Keratinocyte (primary cell): Measurements from ENCODE around the gene OR8B12. TPM values are rescaled to one million over a fixed set of nuclear protein-coding genes. Genes with fewer than 3 reads are reported as not detected.

ENCODE experiments used
- DNase-seq: peaks from one replicate; pipeline ENCODE4 v3.0.0-alpha.2; 2011; ENCODE audit warnings: low read depth, missing footprints, low spot score
- FAIRE-seq: peaks from 2 replicates; lab custom pipeline; 2011; peaks lifted over from hg19 to GRCh38; lab: Jason Lieb, UNC
- H2AFZ ChIP-seq: 2 replicates; pipeline ENCODE4 v1.6.0; 2012; ENCODE audit warnings: low read length, control low read depth, inconsistent platforms; ENCODE audit not compliant: control insufficient read depth
- H3K27ac ChIP-seq: 2 replicates; pipeline ENCODE4 v1.5.1; 2011; ENCODE audit warnings: low read length; ENCODE audit not compliant: control insufficient read depth, insufficient read depth
- H3K27me3 ChIP-seq: 3 replicates; pipeline ENCODE4 v1.6.0; 2011; ENCODE audit warnings: low read length; ENCODE audit not compliant: control insufficient read depth, insufficient read depth; ENCODE audit errors: extremely low read depth
- H3K36me3 ChIP-seq, 2 experiments: 2 replicates in 1 of 2; 3 replicates in 1 of 2; pipeline ENCODE4 v1.5.1; 2011; ENCODE audit warnings: low read length in 2 of 2, mild to moderate bottlenecking in 1 of 2; ENCODE audit not compliant: control insufficient read depth in 2 of 2, insufficient read depth in 2 of 2; ENCODE audit errors: extremely low read depth in 1 of 2
- H3K4me1 ChIP-seq: 3 replicates; pipeline ENCODE4 v1.5.1; 2011; ENCODE audit warnings: low read length; ENCODE audit not compliant: control insufficient read depth, insufficient read depth; ENCODE audit errors: extremely low read depth
- H3K4me2 ChIP-seq: 3 replicates; pipeline ENCODE4 v1.6.0; 2011; ENCODE audit warnings: low read depth, low read length; ENCODE audit not compliant: control insufficient read depth, insufficient read depth; ENCODE audit errors: extremely low read depth
- H3K4me3 ChIP-seq, 3 experiments: fragments of 200-600 bp in 1 of 3; sonication (generic) in 1 of 3; 2 replicates in 2 of 3; 3 replicates in 1 of 3; pipeline ENCODE4 v1.5.1; 2011 to 2016; ENCODE audit warnings: low read length in 3 of 3, mild to moderate bottlenecking in 3 of 3, control low read depth in 2 of 3, inconsistent platforms in 1 of 3, low read depth in 1 of 3, mixed read lengths in 1 of 3, mixed run types in 1 of 3, moderate library complexity in 1 of 3; ENCODE audit not compliant: control insufficient read depth in 2 of 3, insufficient read depth in 2 of 3; ENCODE audit errors: extremely low read depth in 1 of 3
- H3K79me2 ChIP-seq: 2 replicates; pipeline ENCODE4 v1.6.0; 2012; ENCODE audit warnings: low read length; ENCODE audit not compliant: control insufficient read depth, insufficient read depth
- H3K9ac ChIP-seq: 3 replicates; pipeline ENCODE4 v1.6.0; 2011; ENCODE audit warnings: low read length; ENCODE audit not compliant: control insufficient read depth, insufficient read depth; ENCODE audit errors: extremely low read depth
- H3K9me1 ChIP-seq: 3 replicates; pipeline ENCODE4 v1.6.0; 2011; ENCODE audit warnings: low read length; ENCODE audit not compliant: control insufficient read depth, insufficient read depth; ENCODE audit errors: extremely low read depth
- H3K9me3 ChIP-seq: 2 replicates; pipeline ENCODE4 v1.5.1; 2012; ENCODE audit warnings: low read depth, low read length; ENCODE audit not compliant: control insufficient read depth
- H4K20me1 ChIP-seq: 3 replicates; pipeline ENCODE4 v1.6.0; 2011; ENCODE audit warnings: low read length; ENCODE audit not compliant: control insufficient read depth, insufficient read depth; ENCODE audit errors: extremely low read depth
- EZH2 ChIP-seq: IDR thresholded peaks from one replicate; pipeline ENCODE4 v1.6.1; 2012; ENCODE audit warnings: inconsistent platforms, mild to moderate bottlenecking, low read length, moderate library complexity
- dilution Hi-C: fragments of 300-500 bp; cut with MboI; formaldehyde crosslinking; loops from one replicate; pipeline ENCODE4 v1.7.0; 2020; ENCODE audit warnings: low sequenced_read_pairs; ENCODE audit not compliant: extremely low pct_ligation_motif_present
- polyA plus RNA-seq, 5 experiments: library from polyadenylated mRNA; depleted of rRNA in 3 of 5; stranded (reverse) in 3 of 5; stranded (forward) in 1 of 5; unstranded in 1 of 5; fragments of >200 nt; gene quantifications; 1 replicate in 1 of 5; 2 replicates in 3 of 5; 3 replicates in 1 of 5; pipeline versions ENCODE4 v1.2.1 to v1.2.3, GENCODE V29; 2011 to 2012; ENCODE audit warnings: missing spikeins in 2 of 5, low read depth in 1 of 5, low replicate concordance in 1 of 5
- TF ChIP-seq, protein P1 (sequence below), 3 experiments: IDR thresholded peaks in 1 of 3; conservative IDR thresholded peaks in 1 of 3; optimal IDR thresholded peaks in 1 of 3; 2 replicates in 2 of 3; 3 replicates in 1 of 3; pipeline versions ENCODE3 to v1.5.1; 2011; ENCODE audit warnings: low read length in 3 of 3, mild to moderate bottlenecking in 3 of 3, moderate library complexity in 2 of 3, control low read depth in 1 of 3, inconsistent platforms in 1 of 3; ENCODE audit not compliant: insufficient read depth in 2 of 3; ENCODE audit errors: extremely low read depth in 1 of 3

OR8B12 gene
- polyA plus RNA-seq, 1 donor (not counting 4 experiments of a cell fraction or from before 2014, with no cell fraction given), result not detected

- DNase-seq (no peak), FAIRE-seq (no peak)
- Histone ChIP-seq H3K4me3 (no peak overlapping the region), H3K9me1 (no peaks in the 10 kb centered on the region), H3K4me1 (no peaks in the 10 kb centered on the region), H2AFZ (no peak overlapping the region), H3K9ac (no peak overlapping the region), H3K4me2 (no peak overlapping the region), H4K20me1 (no peaks in the 10 kb centered on the region), H3K36me3 (no peaks in the 10 kb centered on the region), H3K9me3 (no peaks in the 10 kb centered on the region), H3K27ac (no peak overlapping the region), H3K79me2 (no peaks in the 10 kb centered on the region), H3K27me3 (no peaks in the 10 kb centered on the region)
- no peak for TF ChIP-seq EZH2
- TF ChIP-seq, protein P1, sequence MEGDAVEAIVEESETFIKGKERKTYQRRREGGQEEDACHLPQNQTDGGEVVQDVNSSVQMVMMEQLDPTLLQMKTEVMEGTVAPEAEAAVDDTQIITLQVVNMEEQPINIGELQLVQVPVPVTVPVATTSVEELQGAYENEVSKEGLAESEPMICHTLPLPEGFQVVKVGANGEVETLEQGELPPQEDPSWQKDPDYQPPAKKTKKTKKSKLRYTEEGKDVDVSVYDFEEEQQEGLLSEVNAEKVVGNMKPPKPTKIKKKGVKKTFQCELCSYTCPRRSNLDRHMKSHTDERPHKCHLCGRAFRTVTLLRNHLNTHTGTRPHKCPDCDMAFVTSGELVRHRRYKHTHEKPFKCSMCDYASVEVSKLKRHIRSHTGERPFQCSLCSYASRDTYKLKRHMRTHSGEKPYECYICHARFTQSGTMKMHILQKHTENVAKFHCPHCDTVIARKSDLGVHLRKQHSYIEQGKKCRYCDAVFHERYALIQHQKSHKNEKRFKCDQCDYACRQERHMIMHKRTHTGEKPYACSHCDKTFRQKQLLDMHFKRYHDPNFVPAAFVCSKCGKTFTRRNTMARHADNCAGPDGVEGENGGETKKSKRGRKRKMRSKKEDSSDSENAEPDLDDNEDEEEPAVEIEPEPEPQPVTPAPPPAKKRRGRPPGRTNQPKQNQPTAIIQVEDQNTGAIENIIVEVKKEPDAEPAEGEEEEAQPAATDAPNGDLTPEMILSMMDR (optimal IDR thresholded peaks at IDR 0.05 in 1 of 3, IDR thresholded peaks at IDR 0.05 in 1 of 3, conservative IDR thresholded peaks at IDR 0.05 in 1 of 3; ENCODE audit: extremely low read depth in 1 of 3, insufficient read depth in 2 of 3, low read length in 3 of 3), result no peak
- dilution Hi-C loops, result no loop called here
Observed at GRCh38 chr11:124533626-124534025, 9.8 kb downstream of the OR8B12 start.

GRCh38 chr11:124520550-124520854 is 23.0 kb downstream of the OR8B12 start:
- Histone ChIP-seq H2AFZ (no peak overlapping the region), H3K9me3 (no peaks in the 10 kb centered on the region), H3K36me3 (no peaks in the 10 kb centered on the region), H3K79me2 (no peaks in the 10 kb centered on the region), H3K9ac (no peak overlapping the region), H3K27ac (no peak overlapping the region), H3K9me1 (no peaks in the 10 kb centered on the region), H3K27me3 (no peaks in the 10 kb centered on the region), H3K4me2 (no peak overlapping the region), H3K4me3 (no peak overlapping the region), H3K4me1 (no peaks in the 10 kb centered on the region), H4K20me1 (no peaks in the 10 kb centered on the region)
- no peak for TF ChIP-seq EZH2
- TF ChIP-seq, protein P1 (optimal IDR thresholded peaks at IDR 0.05 in 1 of 3, IDR thresholded peaks at IDR 0.05 in 1 of 3, conservative IDR thresholded peaks at IDR 0.05 in 1 of 3; ENCODE audit: extremely low read depth in 1 of 3, insufficient read depth in 2 of 3, low read length in 3 of 3), result no peak
- FAIRE-seq, result no peak
- dilution Hi-C loops, result no loop called here
- no peak for DNase-seq
